ENCODE measurements around the gene PUDP.

PUDP gene

GRCh38 chrX:7158468-7158990 lies 10.6 kb upstream of the PUDP start:
- TF ChIP-seq, protein P1, sequence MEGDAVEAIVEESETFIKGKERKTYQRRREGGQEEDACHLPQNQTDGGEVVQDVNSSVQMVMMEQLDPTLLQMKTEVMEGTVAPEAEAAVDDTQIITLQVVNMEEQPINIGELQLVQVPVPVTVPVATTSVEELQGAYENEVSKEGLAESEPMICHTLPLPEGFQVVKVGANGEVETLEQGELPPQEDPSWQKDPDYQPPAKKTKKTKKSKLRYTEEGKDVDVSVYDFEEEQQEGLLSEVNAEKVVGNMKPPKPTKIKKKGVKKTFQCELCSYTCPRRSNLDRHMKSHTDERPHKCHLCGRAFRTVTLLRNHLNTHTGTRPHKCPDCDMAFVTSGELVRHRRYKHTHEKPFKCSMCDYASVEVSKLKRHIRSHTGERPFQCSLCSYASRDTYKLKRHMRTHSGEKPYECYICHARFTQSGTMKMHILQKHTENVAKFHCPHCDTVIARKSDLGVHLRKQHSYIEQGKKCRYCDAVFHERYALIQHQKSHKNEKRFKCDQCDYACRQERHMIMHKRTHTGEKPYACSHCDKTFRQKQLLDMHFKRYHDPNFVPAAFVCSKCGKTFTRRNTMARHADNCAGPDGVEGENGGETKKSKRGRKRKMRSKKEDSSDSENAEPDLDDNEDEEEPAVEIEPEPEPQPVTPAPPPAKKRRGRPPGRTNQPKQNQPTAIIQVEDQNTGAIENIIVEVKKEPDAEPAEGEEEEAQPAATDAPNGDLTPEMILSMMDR (IDR thresholded peaks at IDR 0.05; ENCODE audit: low read depth, low read length) = no peak
- no peak for DNase-seq (ENCODE audit: extremely low read depth, low read depth)

DNA sequence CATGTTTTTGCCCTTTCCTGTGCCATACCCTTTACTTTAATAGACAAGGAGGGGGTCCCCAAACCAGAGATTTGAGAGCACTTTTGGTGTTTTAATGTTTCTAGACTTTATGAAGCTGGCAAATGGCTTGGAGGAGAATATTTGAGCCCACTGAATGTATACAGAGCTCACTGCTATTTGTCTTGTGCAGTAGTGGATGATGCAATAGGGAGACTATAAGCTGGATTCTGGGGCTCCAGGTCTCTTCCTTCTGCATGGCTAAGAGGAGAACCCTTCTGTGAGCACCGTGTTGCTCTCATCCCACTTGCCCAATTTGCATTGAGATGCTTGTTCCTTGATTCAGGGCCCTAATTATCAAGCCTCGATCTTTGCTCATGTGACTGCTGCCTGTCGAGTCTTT lies 8.9 kb upstream of the PUDP start:
- TF ChIP-seq, protein P1 (IDR thresholded peaks at IDR 0.05; ENCODE audit: low read depth, low read length) = no peak
- no peak for DNase-seq (ENCODE audit: extremely low read depth, low read depth)

GRCh38 chrX:7155163-7155562 lies 7.2 kb upstream of the PUDP start:
- TF ChIP-seq, protein P1 (IDR thresholded peaks at IDR 0.05; ENCODE audit: low read depth, low read length) = no peak
- DNase-seq (ENCODE audit: extremely low read depth, low read depth) = no peak

- DNase-seq (ENCODE audit: extremely low read depth, low read depth) = no peak
Measured at GRCh38 chrX:7154041-7154597, 6.2 kb upstream of the PUDP start.

GRCh38 chrX:7153231-7153630 lies 5.3 kb upstream of the PUDP start:
- TF ChIP-seq, protein P1 (IDR thresholded peaks at IDR 0.05; ENCODE audit: low read depth, low read length) = no peak
- DNase-seq (ENCODE audit: extremely low read depth, low read depth) = no peak

More at GRCh38 chrX:7154041-7154597, 6.2 kb upstream of the PUDP start:
- TF ChIP-seq, protein P1 (IDR thresholded peaks at IDR 0.05; ENCODE audit: low read depth, low read length) = no peak

DNA sequence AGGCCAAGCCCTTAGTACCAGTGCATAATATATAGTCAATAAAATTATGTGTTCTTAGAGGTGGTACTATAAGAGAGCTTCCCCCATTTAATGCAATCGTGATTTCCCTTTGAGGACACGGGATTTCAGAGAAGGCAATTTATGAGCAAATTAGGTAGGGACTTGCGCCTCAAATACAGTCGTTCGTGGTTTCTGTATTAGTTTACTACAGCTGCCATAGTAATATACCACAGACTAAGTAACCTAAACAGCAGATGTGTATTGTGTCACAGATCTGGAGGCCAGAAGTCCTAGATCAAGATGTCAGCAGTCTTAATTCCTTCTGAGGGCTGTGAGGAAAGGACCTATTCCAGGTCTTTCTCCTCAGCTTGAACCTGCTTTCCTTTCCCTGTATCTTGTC lies 1.5 kb upstream of the PUDP start:
- no peak for DNase-seq (ENCODE audit: extremely low read depth, low read depth)
- TF ChIP-seq, protein P1 (IDR thresholded peaks at IDR 0.05; ENCODE audit: low read depth, low read length) = no peak

DNA sequence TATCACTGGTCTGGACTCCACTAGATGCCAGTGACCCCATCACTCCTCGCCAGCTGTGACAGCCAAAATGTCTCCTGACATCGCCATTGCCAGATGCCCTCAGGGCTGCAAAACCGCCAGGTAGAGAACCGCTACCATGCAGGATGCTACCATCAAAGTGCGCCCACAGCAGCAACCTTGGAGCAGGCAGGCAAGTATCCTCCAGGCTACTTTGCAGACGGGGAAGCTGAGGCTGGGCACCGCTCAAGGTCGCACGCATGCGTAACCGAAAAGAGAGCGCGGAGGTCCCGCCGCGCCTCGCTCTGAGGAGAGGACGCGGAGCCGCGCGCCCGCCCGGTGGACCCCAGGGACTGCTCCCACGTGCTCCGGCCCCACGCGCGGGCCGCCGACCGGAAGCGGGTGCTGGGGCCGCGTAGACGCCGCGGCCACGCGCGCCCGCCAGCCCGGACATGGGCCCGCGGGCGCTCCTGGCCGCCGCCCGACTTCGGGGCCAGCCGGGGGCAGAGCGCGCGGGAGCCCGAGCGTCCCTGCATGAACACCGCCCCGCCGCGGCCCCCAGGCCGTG lies 458 bp downstream of the PUDP start, which contains the start of gene STS:
Gene STS, plus strand, starts transcription at position 300 of the 565 bp plus-strand sequence. CDS start 105,488 bp downstream, outside the sequence.
- TF ChIP-seq, protein P1 (IDR thresholded peaks at IDR 0.05; ENCODE audit: low read depth, low read length) = no peak
- no peak for DNase-seq (ENCODE audit: extremely low read depth, low read depth)

Data from AG09319 (cell line).